Measurements from ENCODE around the gene KIAA0825.
A peak's percentile ranks its signal among the peaks of the same experiment; 100 is the strongest.

Gene KIAA0825

GRCh38 chr5:94618493-94619328 lies at the start of gene KIAA0825, which contains the start of gene SLF1:
Gene KIAA0825 (minus strand): TSS chr5:94618604. CDS start chr5:94537126, 81,478 bp downstream.
Gene SLF1 (plus strand): TSS chr5:94618669. CDS start chr5:94628811, 10,142 bp downstream.
- DNase-seq (ENCODE audit: low read depth in 2 of 3, low spot score in 1 of 3), result peak; percentile 79 to 82 (median 79)

GRCh38 chr5:94667937-94668336 lies 49.5 kb upstream of the KIAA0825 start:
- DNase-seq (ENCODE audit: low read depth in 2 of 3, low spot score in 1 of 3), result no peak

- no peak for DNase-seq (ENCODE audit: low read depth in 2 of 3, low spot score in 1 of 3)
Observed at GRCh38 chr5:94661086-94661485, 42.7 kb upstream of the KIAA0825 start.

GRCh38 chr5:94660506-94660905 lies 42.1 kb upstream of the KIAA0825 start:
- DNase-seq (ENCODE audit: low read depth in 2 of 3, low spot score in 1 of 3), result no peak

- DNase-seq (ENCODE audit: low read depth in 2 of 3, low spot score in 1 of 3), result no peak
Observed at GRCh38 chr5:94658272-94658671, 39.9 kb upstream of the KIAA0825 start.

- no peak for DNase-seq (ENCODE audit: low read depth in 2 of 3, low spot score in 1 of 3)
Observed at GRCh38 chr5:94649874-94650273, 31.5 kb upstream of the KIAA0825 start.

- DNase-seq (ENCODE audit: low read depth in 2 of 3, low spot score in 1 of 3), result no peak
Observed at GRCh38 chr5:94646758-94647157, 28.4 kb upstream of the KIAA0825 start.

- no peak for DNase-seq (ENCODE audit: low read depth in 2 of 3, low spot score in 1 of 3)
Observed at GRCh38 chr5:94645053-94645452, 26.6 kb upstream of the KIAA0825 start.

GRCh38 chr5:94640176-94640575 lies 21.8 kb upstream of the KIAA0825 start:
- no peak for DNase-seq (ENCODE audit: low read depth in 2 of 3, low spot score in 1 of 3)

GRCh38 chr5:94632024-94632423 lies 13.6 kb upstream of the KIAA0825 start:
- DNase-seq (ENCODE audit: low read depth in 2 of 3, low spot score in 1 of 3), result no peak

GRCh38 chr5:94627191-94627590 lies 8.8 kb upstream of the KIAA0825 start:
- no peak for DNase-seq (ENCODE audit: low read depth in 2 of 3, low spot score in 1 of 3)

GRCh38 chr5:94623877-94624276 lies 5.5 kb upstream of the KIAA0825 start:
- DNase-seq (ENCODE audit: low read depth in 2 of 3, low spot score in 1 of 3), result no peak

- DNase-seq (ENCODE audit: low read depth in 2 of 3, low spot score in 1 of 3), result no peak
Observed at GRCh38 chr5:94623011-94623410, 4.6 kb upstream of the KIAA0825 start.

GRCh38 chr5:94621763-94622162 lies 3.4 kb upstream of the KIAA0825 start:
- DNase-seq (ENCODE audit: low read depth in 2 of 3, low spot score in 1 of 3), result no peak

GRCh38 chr5:94620256-94620655 lies 1.9 kb upstream of the KIAA0825 start:
- no peak for DNase-seq (ENCODE audit: low read depth in 2 of 3, low spot score in 1 of 3)

GRCh38 chr5:94618029-94618492 lies 343 bp downstream of the KIAA0825 start:
- peak in 1 of 3 donors; percentile 9 for DNase-seq (ENCODE audit: low read depth in 2 of 3, low spot score in 1 of 3)

GRCh38 chr5:94615862-94616261 lies 2.5 kb downstream of the KIAA0825 start:
- DNase-seq (ENCODE audit: low read depth in 2 of 3, low spot score in 1 of 3), result no peak

- no peak for DNase-seq (ENCODE audit: low read depth in 2 of 3, low spot score in 1 of 3)
Observed at GRCh38 chr5:94614156-94614805, 4.1 kb downstream of the KIAA0825 start.

GRCh38 chr5:94613583-94613982 lies 4.8 kb downstream of the KIAA0825 start:
- DNase-seq (ENCODE audit: low read depth in 2 of 3, low spot score in 1 of 3), result no peak

- no peak for DNase-seq (ENCODE audit: low read depth in 2 of 3, low spot score in 1 of 3)
Observed at GRCh38 chr5:94595281-94595840, 23.0 kb downstream of the KIAA0825 start.

- no peak for DNase-seq (ENCODE audit: low read depth in 2 of 3, low spot score in 1 of 3)
Observed at GRCh38 chr5:94577466-94578245, 40.7 kb downstream of the KIAA0825 start.
